ENCODE data around the gene NR2C1.

GRCh38 chr12:94987801-94988200, 85.6 kb downstream of the NR2C1 start:
- TF ChIP-seq, protein P1, sequence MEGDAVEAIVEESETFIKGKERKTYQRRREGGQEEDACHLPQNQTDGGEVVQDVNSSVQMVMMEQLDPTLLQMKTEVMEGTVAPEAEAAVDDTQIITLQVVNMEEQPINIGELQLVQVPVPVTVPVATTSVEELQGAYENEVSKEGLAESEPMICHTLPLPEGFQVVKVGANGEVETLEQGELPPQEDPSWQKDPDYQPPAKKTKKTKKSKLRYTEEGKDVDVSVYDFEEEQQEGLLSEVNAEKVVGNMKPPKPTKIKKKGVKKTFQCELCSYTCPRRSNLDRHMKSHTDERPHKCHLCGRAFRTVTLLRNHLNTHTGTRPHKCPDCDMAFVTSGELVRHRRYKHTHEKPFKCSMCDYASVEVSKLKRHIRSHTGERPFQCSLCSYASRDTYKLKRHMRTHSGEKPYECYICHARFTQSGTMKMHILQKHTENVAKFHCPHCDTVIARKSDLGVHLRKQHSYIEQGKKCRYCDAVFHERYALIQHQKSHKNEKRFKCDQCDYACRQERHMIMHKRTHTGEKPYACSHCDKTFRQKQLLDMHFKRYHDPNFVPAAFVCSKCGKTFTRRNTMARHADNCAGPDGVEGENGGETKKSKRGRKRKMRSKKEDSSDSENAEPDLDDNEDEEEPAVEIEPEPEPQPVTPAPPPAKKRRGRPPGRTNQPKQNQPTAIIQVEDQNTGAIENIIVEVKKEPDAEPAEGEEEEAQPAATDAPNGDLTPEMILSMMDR (IDR thresholded peaks at IDR 0.05; ENCODE audit: control extremely low read depth in 1 of 3, insufficient read depth in 1 of 3, low read depth in 1 of 3, low read length in 3 of 3), result no peak
- TF ChIP-seq SRF (IDR thresholded peaks at IDR 0.05; ENCODE audit: low read depth, low read length) (no peak), SP1 (IDR thresholded peaks at IDR 0.05; ENCODE audit: low read depth, low read length) (no peak), POLR2A (IDR thresholded peaks at IDR 0.05; ENCODE audit: control extremely low read depth in 1 of 2, low read depth in 2 of 2, low read length in 2 of 2) (no peak), HDAC2 (IDR thresholded peaks at IDR 0.05; ENCODE audit: borderline replicate concordance in 1 of 2, low read depth in 2 of 2, low read length in 2 of 2) (no peak), SIN3A (conservative IDR thresholded peaks at IDR 0.05 in 1 of 2, IDR thresholded peaks at IDR 0.05 in 1 of 2; ENCODE audit: low read depth in 1 of 2, low read length in 2 of 2) (no peak), EZH2 (IDR thresholded peaks at IDR 0.05; ENCODE audit: low read depth, low read length, severe bottlenecking) (no peak), POLR2AphosphoS5 (IDR thresholded peaks at IDR 0.05; ENCODE audit: low read depth, low read length) (no peak)
